ENCODE measurements around the gene AMY1B. TPM values are rescaled to one million over a fixed set of nuclear protein-coding genes. Genes with fewer than 3 reads are reported as not detected.
"Not testable (repeated sequence)": the region's sequence is repeated elsewhere in the genome, so short reads cannot be mapped to it uniquely, and the experiment has no call there.

AMY1B gene
- total RNA-seq, 2 donors from 2014 or later: not detected

DNA sequence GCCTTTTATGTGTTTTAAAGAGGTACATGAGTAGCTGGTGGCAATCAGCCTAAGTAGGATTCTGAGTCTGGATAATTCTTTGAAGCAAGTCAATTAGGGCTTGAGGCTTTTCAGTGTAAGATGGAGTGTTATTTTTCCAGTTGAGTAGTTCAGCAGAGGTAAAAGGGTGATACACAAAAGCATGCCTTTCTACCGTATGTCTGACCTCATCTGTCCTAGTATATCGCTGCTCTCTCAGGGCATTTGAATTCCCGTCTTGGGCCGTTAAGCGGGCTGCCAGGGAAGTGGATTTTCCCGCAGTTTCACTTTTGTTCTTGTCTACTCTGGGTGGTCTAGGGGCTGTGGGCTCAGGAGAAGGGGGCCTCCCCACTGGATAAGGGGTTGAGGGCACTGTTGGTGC, 41.9 kb downstream of the AMY1B start:
- H3K9me3 ChIP-seq (ENCODE audit: control insufficient read depth, low read length, poor library complexity, severe bottlenecking); H3K4me1 Mint-ChIP-seq; H3K27me3 Mint-ChIP-seq; DNase-seq; H3K36me3 Mint-ChIP-seq (ENCODE audit: low read depth); H3K4me3 Mint-ChIP-seq; ATAC-seq; H3K27ac Mint-ChIP-seq: not testable (repeated sequence)

DNA sequence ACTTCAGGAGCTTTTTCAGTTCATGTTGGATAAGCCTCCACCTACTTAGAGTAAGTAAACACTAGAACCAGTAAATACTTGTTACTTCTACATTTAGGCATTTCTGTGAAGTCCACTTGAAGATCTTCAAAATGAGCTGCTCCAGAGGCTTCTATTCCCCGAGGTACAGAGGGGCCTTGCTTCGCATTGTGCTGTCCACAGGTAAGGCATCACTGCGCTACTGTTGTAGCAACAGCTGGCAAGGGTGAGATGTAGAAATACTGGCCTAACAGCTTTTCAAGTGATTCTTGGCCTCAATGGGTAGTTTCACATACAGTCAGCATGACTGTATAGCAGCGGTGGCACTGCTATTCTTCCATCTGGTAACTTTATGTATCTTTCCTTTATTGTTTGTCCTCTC, 45.1 kb downstream of the AMY1B start:
- not testable (repeated sequence) for H3K9me3 ChIP-seq (ENCODE audit: control insufficient read depth, low read length, poor library complexity, severe bottlenecking); H3K27me3 Mint-ChIP-seq; DNase-seq; H3K4me3 Mint-ChIP-seq; H3K36me3 Mint-ChIP-seq (ENCODE audit: low read depth); H3K27ac Mint-ChIP-seq; H3K4me1 Mint-ChIP-seq
- peak; percentile 14 for ATAC-seq

DNA sequence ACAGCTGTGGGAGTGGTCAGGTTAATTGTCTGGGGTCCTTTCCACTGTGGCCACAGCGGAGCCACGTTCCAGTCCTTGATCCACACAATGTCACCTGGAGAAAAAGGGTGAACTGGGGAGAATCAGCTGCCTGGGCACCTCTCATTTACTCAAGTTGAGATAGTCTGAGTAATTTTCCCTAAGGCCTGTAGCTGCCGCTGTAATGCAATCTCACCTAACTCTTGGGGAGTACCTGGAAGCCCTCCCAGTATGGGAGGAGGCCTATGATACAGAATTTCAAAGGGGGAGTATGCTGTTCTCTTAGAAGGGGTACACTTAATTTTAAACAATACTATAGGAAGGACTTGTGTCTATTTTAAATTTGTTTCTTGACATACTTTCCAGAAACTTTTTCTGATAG, 45.7 kb downstream of the AMY1B start:
- not testable (repeated sequence) for H3K27me3 Mint-ChIP-seq; DNase-seq; H3K9me3 ChIP-seq (ENCODE audit: control insufficient read depth, low read length, poor library complexity, severe bottlenecking); H3K4me3 Mint-ChIP-seq; H3K27ac Mint-ChIP-seq; ATAC-seq; H3K36me3 Mint-ChIP-seq (ENCODE audit: low read depth); H3K4me1 Mint-ChIP-seq

DNA sequence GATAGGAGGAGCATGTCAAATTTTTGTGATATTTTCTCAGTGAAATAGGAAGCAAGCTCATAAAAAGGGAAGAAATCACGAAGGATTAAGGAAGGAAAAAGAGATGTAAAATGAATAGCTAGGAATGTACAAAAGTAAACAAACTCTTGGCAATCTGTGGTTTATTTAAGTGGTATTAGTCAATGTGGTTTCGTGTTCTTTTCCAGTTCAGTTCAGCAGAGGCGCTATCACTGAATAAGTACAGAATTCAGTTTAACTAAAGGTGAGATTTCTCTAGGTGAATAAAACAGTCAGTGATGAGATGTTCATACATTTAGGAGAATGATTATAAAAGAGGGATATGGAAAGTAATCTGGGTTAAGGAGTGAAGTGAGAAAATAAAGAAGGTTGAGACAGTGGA, 52.1 kb downstream of the AMY1B start:
- ATAC-seq; H3K4me3 Mint-ChIP-seq; H3K36me3 Mint-ChIP-seq (ENCODE audit: low read depth); H3K4me1 Mint-ChIP-seq; H3K27ac Mint-ChIP-seq; DNase-seq; H3K27me3 Mint-ChIP-seq; H3K9me3 ChIP-seq (ENCODE audit: control insufficient read depth, low read length, poor library complexity, severe bottlenecking): not testable (repeated sequence)

DNA sequence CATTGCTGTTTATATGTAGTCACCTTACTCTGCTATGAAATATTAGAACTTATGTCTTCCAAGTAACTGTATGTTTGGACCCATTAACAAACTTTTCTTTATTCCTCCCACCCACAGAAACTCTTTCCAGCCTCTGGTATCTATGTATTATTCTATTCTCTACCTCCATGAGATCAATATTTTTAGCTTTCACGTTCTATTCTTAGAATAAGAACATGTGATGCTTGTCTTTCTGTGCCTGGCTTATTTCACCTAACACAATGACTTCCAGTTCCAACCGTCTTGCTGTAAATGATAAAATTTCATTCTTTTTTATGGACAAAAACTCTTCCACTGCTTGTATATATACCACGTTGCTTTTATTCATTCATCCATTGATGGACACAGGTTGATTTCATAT, 54.8 kb downstream of the AMY1B start:
- H3K27me3 Mint-ChIP-seq; ATAC-seq; H3K9me3 ChIP-seq (ENCODE audit: control insufficient read depth, low read length, poor library complexity, severe bottlenecking); DNase-seq; H3K36me3 Mint-ChIP-seq (ENCODE audit: low read depth); H3K4me3 Mint-ChIP-seq; H3K27ac Mint-ChIP-seq; H3K4me1 Mint-ChIP-seq: not testable (repeated sequence)

Other genes starting within 250 kb of the AMY1B start
- gene RNPC3, start 170.5 kb downstream of the AMY1B start, total RNA-seq: 10 to 100 TPM; 43.2 to 53.9 TPM
- gene AMY2B, start 124.6 kb downstream of the AMY1B start, total RNA-seq: 10 to 100 TPM; 29.3 to 39.4 TPM
- not detected for gene AMY2A, start 78.8 kb downstream of the AMY1B start, total RNA-seq
- not detected for gene AMY1A, start 40.5 kb downstream of the AMY1B start, total RNA-seq
- not detected for gene AMY1C, start 53.7 kb upstream of the AMY1B start, total RNA-seq

All from T-helper 17 cell (primary cell).